ENCODE data around the gene LUZP2.

LUZP2 gene

GRCh38 chr11:24705474-24705873, 208.6 kb downstream of the LUZP2 start:
- TF ChIP-seq ZFX (IDR thresholded peaks at IDR 0.05) (no peak), CTCF (conservative IDR thresholded peaks at IDR 0.05) (no peak)
- no peak overlapping the region for H3K27ac ChIP-seq

GRCh38 chr11:24708616-24709015, 211.8 kb downstream of the LUZP2 start:
- no peak overlapping the region for H3K27ac ChIP-seq

GRCh38 chr11:24709928-24710565, 213.2 kb downstream of the LUZP2 start:
- no peak for TF ChIP-seq ZFX (IDR thresholded peaks at IDR 0.05)
- TF ChIP-seq CTCF (conservative IDR thresholded peaks at IDR 0.05) = no peak
- no peak overlapping the region for H3K27ac ChIP-seq

More at GRCh38 chr11:24708616-24709015, 211.8 kb downstream of the LUZP2 start:
- TF ChIP-seq ZFX (IDR thresholded peaks at IDR 0.05) (no peak), CTCF (conservative IDR thresholded peaks at IDR 0.05) (no peak)

GRCh38 chr11:24714601-24715000, 217.7 kb downstream of the LUZP2 start:
- TF ChIP-seq CTCF (conservative IDR thresholded peaks at IDR 0.05) (no peak), ZFX (IDR thresholded peaks at IDR 0.05) (no peak)

GRCh38 chr11:24716403-24716802, 219.6 kb downstream of the LUZP2 start:
- TF ChIP-seq CTCF (conservative IDR thresholded peaks at IDR 0.05) (no peak), ZFX (IDR thresholded peaks at IDR 0.05) (no peak)
- H3K27ac ChIP-seq = no peak overlapping the region

More at GRCh38 chr11:24714601-24715000, 217.7 kb downstream of the LUZP2 start:
- H3K27ac ChIP-seq = no peak overlapping the region

GRCh38 chr11:24723231-24723630, 226.4 kb downstream of the LUZP2 start:
- TF ChIP-seq ZFX (IDR thresholded peaks at IDR 0.05) (no peak), CTCF (conservative IDR thresholded peaks at IDR 0.05) (no peak)
- H3K27ac ChIP-seq = no peak overlapping the region

- TF ChIP-seq CTCF (conservative IDR thresholded peaks at IDR 0.05) = no peak
- no peak for TF ChIP-seq ZFX (IDR thresholded peaks at IDR 0.05)
- no peak overlapping the region for H3K27ac ChIP-seq
These were observed 234.7 kb downstream of the LUZP2 start for GRCh38 chr11:24731554-24731953.
